Psoas muscle (tissue), 8 donors: Measurements from ENCODE around the gene ADM2. TPM values are rescaled to one million over a fixed set of nuclear protein-coding genes. Genes with fewer than 3 reads are reported as not detected.

Experiments
- ATAC-seq, 4 donors: fragments of 200-7000 bp; cut with Tn5 transposase; one replicate each; pipeline ENCODE4 v1.9.1; 2020; ENCODE audit warnings: moderate library complexity in 3 of 4, mild to moderate bottlenecking in 2 of 4
- DNase-seq, 2 donors: peaks; one replicate each; pipeline ENCODE4 v3.0.0-alpha.2; 2020
- H3K27ac ChIP-seq: fragments of 200-600 bp; one replicate; pipeline ENCODE4 v1.8.0; 2022
- H3K27me3 ChIP-seq, 3 donors: fragments of 200-600 bp in 1 of 3; one replicate each; pipeline versions ENCODE4 v1.6.1 to v1.8.0; 2013 to 2022; ENCODE audit warnings: low read length in 2 of 3, mild to moderate bottlenecking in 2 of 3, moderate library complexity in 1 of 3; ENCODE audit not compliant: insufficient read depth in 3 of 3
- H3K36me3 ChIP-seq, 2 donors: fragments of 200-600 bp in 1 of 2; one replicate each; pipeline versions ENCODE4 v1.6.1 to v1.8.0; 2013 to 2022; ENCODE audit warnings: low read depth in 1 of 2, mild to moderate bottlenecking in 1 of 2, moderate library complexity in 1 of 2; ENCODE audit not compliant: insufficient read depth in 1 of 2
- H3K4me1 ChIP-seq: fragments of 200-600 bp; one replicate; pipeline ENCODE4 v1.8.0; 2022
- H3K4me3 ChIP-seq: fragments of 200-600 bp; one replicate; pipeline ENCODE4 v1.8.0; 2022; ENCODE audit warnings: mild to moderate bottlenecking
- H3K9me3 ChIP-seq: fragments of 200-600 bp; one replicate; pipeline ENCODE4 v1.8.0; 2022
- WGBS, 3 donors: extraction: QIAGEN DNeasy Blood & Tissue Kit; methylation state at CpG; one replicate each; pipeline versions ENCODE4 v1.1.6 to v1.1.7; 2013; 5-methylcytosine and 5-hydroxymethylcytosine counted together
- intact Hi-C, 2 donors: fragments of 100-400 bp; cut with DNase I; formaldehyde crosslinking; loops; one replicate each; pipeline versions ENCODE4 v1.11.0 to v1.14.2; 2022
- polyA plus RNA-seq, 3 donors: library from polyadenylated mRNA; stranded (reverse); fragments of 200-250 nt; gene quantifications; one replicate each; pipeline ENCODE4 v1.2.3, GENCODE V29; 2013
- total RNA-seq, 4 donors: library from RNA; stranded (reverse); fragmentation: NEBNext Ultra II Directional in 2 of 4; extraction: Animal tissue kit (Norgen Biotek cat#: 25700) in 2 of 4; gene quantifications; one replicate each; pipeline versions ENCODE4 v1.2.1 to v1.2.4, GENCODE V29; 2021 to 2023
- TF ChIP-seq, protein P1 (sequence below): fragments of 200-600 bp; IDR thresholded peaks from one replicate; pipeline ENCODE4 v1.8.0; 2022; ENCODE audit warnings: antibody characterized with exemption
- donor health status: healthy with polysubstance abuse.
- donor health status: DM: no; HTN: no; CAD: no; lungs with moderate emphysema.
- donor health status: Bipolar disorder and iron deficiency.
- donor health status: healthy.
- donor health status: DM: yes; HTN: yes; CAD: no.
- donor health status: DM: no; HTN: no; CAD: no.
- donor health status: DM: no; HTN: no; CAD: no.
- donor health status: DM: yes; HTN: yes; CAD: no.

Gene ADM2
- total and polyA plus RNA-seq, 7 donors, result 0.01 to 0.21 (median 0.05) TPM; not detected in 4

DNA sequence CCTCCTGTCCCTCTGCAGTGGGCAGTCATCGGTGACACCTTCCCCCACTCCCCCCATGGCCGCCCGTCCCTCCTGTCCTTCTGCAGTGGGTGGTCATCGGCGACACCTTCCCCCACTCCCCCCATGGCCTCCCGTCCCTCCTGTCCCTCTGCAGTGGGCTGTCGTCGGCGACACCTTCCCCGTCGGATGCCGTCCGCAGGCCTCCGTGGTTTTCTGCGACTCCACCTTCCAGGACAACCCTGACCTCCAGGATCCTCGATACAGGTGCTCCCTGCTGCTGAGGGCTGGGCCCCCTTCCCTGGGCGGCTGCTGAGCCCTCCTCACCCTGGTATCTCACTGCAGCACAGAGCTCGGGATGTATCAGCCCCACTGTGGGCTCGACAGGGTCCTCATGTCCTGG is 7.5 kb downstream of the ADM2 start:
- DNase-seq (no peak), ATAC-seq (no peak)
- Histone ChIP-seq H3K36me3 (no peaks in the 10 kb centered on the region), H3K27ac (no peak overlapping the region), H3K4me1 (no peaks in the 10 kb centered on the region), H3K27me3 (peaks cover 0 to 18% (median 2%) of the 10 kb centered on the region in 3 donors), H3K9me3 (no peaks in the 10 kb centered on the region), H3K4me3 (no peak overlapping the region)
- WGBS, 3 donors, result 67 to 72% (median 69%) methylated on average over 16 to 19 of the region's 19 CpGs
- TF ChIP-seq, protein P1, sequence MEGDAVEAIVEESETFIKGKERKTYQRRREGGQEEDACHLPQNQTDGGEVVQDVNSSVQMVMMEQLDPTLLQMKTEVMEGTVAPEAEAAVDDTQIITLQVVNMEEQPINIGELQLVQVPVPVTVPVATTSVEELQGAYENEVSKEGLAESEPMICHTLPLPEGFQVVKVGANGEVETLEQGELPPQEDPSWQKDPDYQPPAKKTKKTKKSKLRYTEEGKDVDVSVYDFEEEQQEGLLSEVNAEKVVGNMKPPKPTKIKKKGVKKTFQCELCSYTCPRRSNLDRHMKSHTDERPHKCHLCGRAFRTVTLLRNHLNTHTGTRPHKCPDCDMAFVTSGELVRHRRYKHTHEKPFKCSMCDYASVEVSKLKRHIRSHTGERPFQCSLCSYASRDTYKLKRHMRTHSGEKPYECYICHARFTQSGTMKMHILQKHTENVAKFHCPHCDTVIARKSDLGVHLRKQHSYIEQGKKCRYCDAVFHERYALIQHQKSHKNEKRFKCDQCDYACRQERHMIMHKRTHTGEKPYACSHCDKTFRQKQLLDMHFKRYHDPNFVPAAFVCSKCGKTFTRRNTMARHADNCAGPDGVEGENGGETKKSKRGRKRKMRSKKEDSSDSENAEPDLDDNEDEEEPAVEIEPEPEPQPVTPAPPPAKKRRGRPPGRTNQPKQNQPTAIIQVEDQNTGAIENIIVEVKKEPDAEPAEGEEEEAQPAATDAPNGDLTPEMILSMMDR, result no peak
- intact Hi-C loops, result no loop called here

DNA sequence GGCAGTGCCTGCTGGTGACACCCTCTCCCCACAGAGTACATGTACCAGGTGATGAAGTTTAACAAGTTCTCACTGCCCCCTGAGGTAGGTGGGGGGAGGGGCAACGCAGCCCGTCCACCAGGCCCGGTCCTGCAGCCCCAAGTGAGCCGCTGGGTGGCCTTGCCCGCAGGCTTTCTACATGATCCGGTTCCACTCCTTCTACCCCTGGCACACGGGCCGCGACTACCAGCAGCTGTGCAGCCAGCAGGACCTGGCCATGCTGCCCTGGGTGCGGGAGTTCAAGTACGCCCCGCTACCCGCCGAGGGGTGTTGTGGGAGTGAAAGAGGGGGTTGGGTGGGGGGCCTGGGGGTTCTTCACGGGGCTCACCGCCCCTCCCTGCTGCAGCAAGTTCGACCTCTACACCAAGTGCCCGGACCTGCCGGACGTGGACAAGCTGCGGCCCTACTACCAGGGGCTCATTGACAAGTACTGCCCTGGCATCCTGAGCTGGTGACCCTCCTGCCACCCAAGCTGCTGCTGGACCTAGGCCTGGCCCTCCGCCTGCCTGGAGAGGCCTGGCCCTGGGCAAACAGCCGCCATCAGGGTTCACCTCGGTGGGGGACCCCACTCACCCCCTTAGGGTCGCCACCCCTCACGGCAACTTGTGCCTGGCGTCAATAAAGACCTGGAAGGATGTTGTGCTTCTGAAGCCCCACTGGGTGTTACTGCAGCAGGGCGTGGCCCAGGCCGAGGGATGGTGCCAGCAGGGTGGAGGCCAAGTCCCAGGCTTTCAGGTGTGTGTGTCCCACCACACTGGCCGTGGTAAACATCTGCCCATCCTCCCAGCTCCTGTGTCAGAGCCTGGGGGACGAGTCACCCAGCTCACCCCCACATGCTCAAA is 8.3 kb downstream of the ADM2 start:
- Histone ChIP-seq H3K9me3 (no peaks in the 10 kb centered on the region), H3K36me3 (no peaks in the 10 kb centered on the region), H3K27me3 (peaks cover 0 to 12% (median 1%) of the 10 kb centered on the region in 3 donors), H3K27ac (no peak overlapping the region), H3K4me3 (no peak overlapping the region), H3K4me1 (no peaks in the 10 kb centered on the region)
- DNase-seq (no peak), ATAC-seq (no peak)
- WGBS, 3 donors, result 76 to 80% (median 79%) methylated on average over 26 to 31 of the region's 31 CpGs
- TF ChIP-seq, protein P1, result no peak
- intact Hi-C loops, result no loop called here

DNA sequence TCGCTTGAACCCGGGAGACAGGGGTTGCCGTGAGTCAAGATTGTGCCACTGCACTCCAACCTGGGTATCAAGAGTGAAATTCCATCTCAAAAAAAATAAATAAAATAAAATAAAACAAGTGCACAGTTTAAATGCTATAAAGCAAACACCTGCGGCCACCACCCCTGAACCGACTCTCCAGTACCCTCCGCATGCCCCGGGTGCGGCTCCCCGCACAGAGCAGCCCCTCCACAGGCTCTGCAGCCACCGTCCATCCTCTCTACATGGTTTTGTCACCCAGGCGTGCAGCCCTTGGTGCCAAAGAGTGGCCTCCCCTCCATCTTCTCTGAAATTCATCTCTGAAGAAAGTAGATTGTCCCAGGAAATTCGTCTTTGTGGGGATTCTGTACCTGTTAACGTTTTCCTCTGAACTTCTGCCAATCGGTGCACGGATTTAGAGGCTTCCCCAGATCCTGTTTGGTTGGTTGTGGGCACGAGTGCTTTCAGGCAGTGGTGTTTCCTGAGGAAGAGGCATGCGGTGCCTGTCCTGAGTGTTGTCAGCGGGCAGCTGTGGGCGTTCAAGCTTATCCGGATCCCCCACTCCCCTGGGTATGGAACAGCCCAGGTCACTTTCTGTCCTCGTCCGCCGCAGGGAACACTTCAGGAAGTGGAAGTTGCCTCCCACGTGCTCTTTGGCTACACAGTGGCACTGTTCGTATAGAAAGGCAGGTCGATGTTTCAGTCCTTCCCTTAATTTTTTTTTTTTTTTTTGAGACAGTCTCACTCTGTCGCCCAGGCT is 9.4 kb downstream of the ADM2 start:
- 59 to 71% (median 69%) methylated on average over 27 of the region's 27 CpGs for WGBS, 3 donors
- no peak for DNase-seq
- ATAC-seq, result no peak

DNA sequence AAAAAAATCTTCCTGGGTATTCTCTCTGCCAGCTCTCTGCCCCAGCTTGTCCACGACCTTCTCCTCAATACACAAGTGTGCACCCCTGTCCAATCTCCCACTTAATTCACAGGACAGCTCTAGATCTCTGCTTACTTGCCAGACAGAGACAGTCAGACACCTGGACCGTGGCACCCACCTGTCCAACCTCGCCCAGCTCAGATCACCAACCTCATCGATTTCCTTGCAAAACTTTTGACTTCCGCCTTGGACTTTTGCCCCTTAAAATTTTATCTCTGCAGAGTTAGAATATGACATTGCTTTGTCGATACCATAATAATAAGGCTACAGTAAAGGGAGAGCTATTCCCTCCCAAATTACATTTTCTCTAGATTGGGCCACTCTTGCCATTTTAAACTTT is 15.8 kb downstream of the ADM2 start:
- Histone ChIP-seq H3K36me3 (no peaks in the 10 kb centered on the region), H3K4me3 (no peak overlapping the region), H3K4me1 (no peaks in the 10 kb centered on the region), H3K27ac (no peak overlapping the region), H3K9me3 (no peaks in the 10 kb centered on the region), H3K27me3 (no peaks in the 10 kb centered on the region)
- ATAC-seq (no peak), DNase-seq (no peak)
- intact Hi-C loops, result loop anchor here in 1 of 2 donors (5.0 kb wide), 1 partner anchor 135 kb away; no protein-coding TSS in a partner anchor
- 75 to 82% (median 78%) methylated on average over 6 of the region's 6 CpGs for WGBS, 3 donors
- TF ChIP-seq, protein P1, result no peak

More for the DNA sequence above, 9.4 kb downstream of the ADM2 start:
- Histone ChIP-seq H3K27me3 (peaks cover 0 to 12% (median 0%) of the 10 kb centered on the region in 3 donors), H3K4me1 (no peaks in the 10 kb centered on the region), H3K36me3 (no peaks in the 10 kb centered on the region), H3K4me3 (no peak overlapping the region), H3K27ac (no peak overlapping the region), H3K9me3 (no peaks in the 10 kb centered on the region)
- TF ChIP-seq, protein P1, result no peak
- intact Hi-C loops, result no loop called here
